SK-N-SH (cell line): ENCODE results near the gene CREB3L4. TPM values are rescaled to one million over a fixed set of nuclear protein-coding genes. Genes with fewer than 3 reads are reported as not detected.

Experiments used
- CTCF ChIA-PET: fragments of 300-600, 350-600 bp; formaldehyde crosslinking; extraction: SDS; loops from one replicate; lab custom pipeline; 2021; lab: Yijun Ruan, JAX
- POLR2A ChIA-PET: fragments of 350-600 bp; sonication (Branson Sonifier 250); formaldehyde crosslinking; extraction: SDS; loops from one replicate; lab custom pipeline; 2020; ENCODE audit warnings: antibody characterized with exemption, inconsistent platforms; lab: Yijun Ruan, JAX
- DNase-seq: peaks from one replicate; pipeline ENCODE4 v3.0.0; 2012
- H2AFZ ChIP-seq: fragments of 200-600 bp; sonication (generic); 2 replicates; pipeline ENCODE4 v1.8.1; 2016; ENCODE audit warnings: antibody characterized with exemption, mild to moderate bottlenecking, low read depth
- H3F3A ChIP-seq: fragments of 200-600 bp; sonication (generic); replicated peaks from 2 replicates; pipeline ENCODE3; 2016; ENCODE audit warnings: antibody characterized with exemption, mild to moderate bottlenecking; ENCODE audit not compliant: insufficient read depth
- H3K27ac ChIP-seq, 2 experiments: fragments of 200-500 bp in 1 of 2; fragments of 200-600 bp in 1 of 2; sonication (Bioruptor generic) in 1 of 2; sonication (generic), shearing (Covaris generic) in 1 of 2; 2 replicates each; pipeline versions ENCODE4 v1.5.1 to v1.6.1; 2014 to 2016; ENCODE audit warnings: low read depth in 2 of 2, inconsistent platforms in 1 of 2, low read length in 1 of 2, mild to moderate bottlenecking in 1 of 2, mixed read lengths in 1 of 2
- H3K27me3 ChIP-seq: fragments of 200-600 bp; sonication (generic), shearing (Covaris generic); 2 replicates; pipeline ENCODE4 v1.6.1; 2016; ENCODE audit warnings: mixed run types; ENCODE audit not compliant: insufficient read depth
- H3K36me3 ChIP-seq, 2 experiments: fragments of 200-500 bp in 1 of 2; fragments of 200-600 bp in 1 of 2; sonication (Bioruptor generic) in 1 of 2; sonication (generic) in 1 of 2; replicated peaks in 1 of 2; 2 replicates each; pipeline versions ENCODE3 to v1.5.1; 2014 to 2016; ENCODE audit warnings: low read length in 1 of 2, mild to moderate bottlenecking in 1 of 2; ENCODE audit not compliant: insufficient read depth in 2 of 2, control insufficient read depth in 1 of 2
- H3K4me1 ChIP-seq, 2 experiments: fragments of 200-500 bp in 1 of 2; fragments of 200-600 bp in 1 of 2; sonication (Bioruptor generic) in 1 of 2; sonication (generic), shearing (Covaris generic) in 1 of 2; 2 replicates each; pipeline versions ENCODE4 v1.5.1 to v1.6.1; 2014 to 2016; ENCODE audit warnings: low read depth in 1 of 2, low read length in 1 of 2, mixed run types in 1 of 2; ENCODE audit not compliant: insufficient read depth in 2 of 2, control insufficient read depth in 1 of 2
- H3K4me2 ChIP-seq: fragments of 200-600 bp; sonication (generic), shearing (Covaris generic); 2 replicates; pipeline ENCODE4 v1.6.1; 2017; ENCODE audit warnings: mixed run types
- H3K4me3 ChIP-seq, 2 experiments: fragments of 200-500 bp in 1 of 2; fragments of 200-600 bp in 1 of 2; sonication (Bioruptor generic) in 1 of 2; sonication (generic), shearing (Covaris generic) in 1 of 2; 2 replicates each; pipeline versions ENCODE4 v1.5.1 to v1.8.1; 2014 to 2016; ENCODE audit warnings: low read depth in 2 of 2, inconsistent platforms in 1 of 2, low read length in 1 of 2, mild to moderate bottlenecking in 1 of 2, mixed read lengths in 1 of 2, moderate library complexity in 1 of 2
- H3K79me2 ChIP-seq: fragments of 200-600 bp; sonication (generic); 2 replicates; pipeline ENCODE4 v1.8.1; 2017; ENCODE audit warnings: mild to moderate bottlenecking; ENCODE audit not compliant: insufficient read depth
- H3K9ac ChIP-seq: fragments of 200-600 bp; sonication (generic); 2 replicates; pipeline ENCODE4 v1.6.1; 2017; ENCODE audit warnings: mixed run types
- H3K9me2 ChIP-seq: fragments of 200-600 bp; sonication (generic); 2 replicates; pipeline ENCODE4 v1.6.1; 2017; ENCODE audit warnings: mixed run types
- H3K9me3 ChIP-seq: fragments of 200-600 bp; sonication (generic); 2 replicates; pipeline ENCODE4 v1.6.1; 2017; ENCODE audit warnings: mixed run types, mild to moderate bottlenecking, moderate library complexity
- H4K20me1 ChIP-seq: fragments of 200-600 bp; sonication (generic); 2 replicates; pipeline ENCODE4 v1.6.1; 2017; ENCODE audit warnings: mild to moderate bottlenecking, mixed run types; ENCODE audit not compliant: insufficient read depth
- EP300 ChIP-seq, 2 experiments: IDR thresholded peaks; 2 replicates each; pipeline versions ENCODE4 v1.4.0 to v1.6.1; 2012; ENCODE audit warnings: borderline replicate concordance in 1 of 2, low read depth in 1 of 2, low read length in 1 of 2
- EZH2phosphoT487 ChIP-seq: fragments of 200-600 bp; sonication (generic); IDR thresholded peaks from 2 replicates; pipeline ENCODE4 v1.6.1; 2017; ENCODE audit warnings: low read depth, mixed run types, mild to moderate bottlenecking, antibody characterized with exemption, moderate library complexity, borderline replicate concordance
- FOSL2 ChIP-seq: IDR thresholded peaks from 2 replicates; pipeline ENCODE4 v1.4.0; 2012; ENCODE audit warnings: low read depth, mild to moderate bottlenecking, moderate library complexity, borderline replicate concordance
- FOXJ3 ChIP-seq: sonication (generic); formaldehyde crosslinking; IDR thresholded peaks from 2 replicates; pipeline ENCODE4 v1.5.1; 2020; ENCODE audit warnings: mild to moderate bottlenecking, missing genetic modification reagents
- GABPA ChIP-seq: IDR thresholded peaks from 2 replicates; pipeline ENCODE4 v1.4.0; 2012; ENCODE audit warnings: low read depth, mild to moderate bottlenecking
- GATA2 ChIP-seq: sonication (generic); formaldehyde crosslinking; IDR thresholded peaks from 2 replicates; pipeline ENCODE4 v1.5.0; 2020; ENCODE audit warnings: mild to moderate bottlenecking, missing genetic modification reagents
- MEF2A ChIP-seq: IDR thresholded peaks from 2 replicates; pipeline ENCODE4 v1.4.0; 2012; ENCODE audit warnings: low read depth, borderline replicate concordance
- RCOR1 ChIP-seq: fragments of 150-350 bp; IDR thresholded peaks from 2 replicates; pipeline ENCODE4 v1.6.1; 2017; ENCODE audit warnings: antibody characterized with exemption, low read length
- TAF1 ChIP-seq: IDR thresholded peaks from 2 replicates; pipeline ENCODE4 v1.6.1; 2012; ENCODE audit warnings: low read depth, mild to moderate bottlenecking, low read length, moderate library complexity, borderline replicate concordance
- TCF12 ChIP-seq: IDR thresholded peaks from 2 replicates; pipeline ENCODE4 v1.4.0; 2012
- YY1 ChIP-seq: IDR thresholded peaks from 2 replicates; pipeline ENCODE4 v1.4.0; 2012; ENCODE audit warnings: low read depth, mild to moderate bottlenecking
- WGBS: methylation state at CpG from one replicate; pipeline ENCODE4 v1.1.6; 2017; ENCODE audit warnings: low lambda C conversion rate; 5-methylcytosine and 5-hydroxymethylcytosine counted together
- polyA plus RNA-seq, 3 experiments: library from polyadenylated mRNA; depleted of rRNA; stranded (reverse); fragments of >200 nt; gene quantifications; 2 replicates each; pipeline ENCODE4 v1.2.3, GENCODE V29; 2012
- TF ChIP-seq, protein P1 (sequence below): IDR thresholded peaks from 2 replicates; pipeline ENCODE4 v1.4.0; 2012; ENCODE audit warnings: low read depth, borderline replicate concordance
- TF ChIP-seq, protein P2 (sequence below): IDR thresholded peaks from 2 replicates; pipeline ENCODE4; 2012
- TF ChIP-seq, protein P3 (sequence below): fragments of 200-600 bp; sonication (generic); IDR thresholded peaks from 2 replicates; pipeline ENCODE4 v1.6.1; 2017; ENCODE audit warnings: antibody characterized with exemption, mild to moderate bottlenecking, moderate library complexity

The CREB3L4 gene
- polyA plus RNA-seq, 1 of the 3 experiments (the other 2 are of a cell fraction), result 12.8 TPM

DNA sequence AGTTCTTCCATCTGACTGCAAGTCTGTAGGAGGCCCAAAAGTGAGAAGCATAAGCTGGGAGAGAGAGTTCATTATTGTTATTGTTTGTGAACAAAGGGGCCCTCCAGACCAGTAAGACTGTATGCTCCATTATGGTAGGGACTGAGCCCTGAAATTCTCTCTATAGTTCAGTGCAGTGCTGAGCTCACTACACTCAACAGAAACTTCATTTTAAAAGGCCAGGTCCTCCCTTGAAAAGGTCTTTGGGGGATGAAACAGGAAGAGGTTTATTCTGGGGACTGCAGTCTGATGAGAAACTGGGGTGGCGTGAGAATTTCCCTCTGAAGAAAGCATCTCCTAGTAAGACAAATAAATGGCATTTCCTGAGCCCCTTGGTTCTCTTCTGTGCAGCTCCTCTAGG is 39.5 kb upstream of the CREB3L4 start:
- no peaks in the 10 kb centered on the region for H3K27me3 ChIP-seq
- DNase-seq, result no peak
- no peaks in the 10 kb centered on the region for H3K9me3 ChIP-seq
- H3K4me3 ChIP-seq, result no peak overlapping the region
- peaks cover 5 to 21% of the 10 kb centered on the region in 2 experiments; a peak in 2 of 4 replicates for H3K4me1 ChIP-seq
- ChIA-PET POLR2A (interaction anchor here (0.7 to 1.3 kb wide), 5 partner anchors 9 to 39 kb away, joined by 3 to 5 read pairs (median 4); partner anchors contain the start of genes CREB3L4, CRTC2 and DENND4B), CTCF (interaction anchor here (0.9 to 3.1 kb wide), 6 partner anchors 9 to 251 kb away, joined by 3 to 46 read pairs (median 6); partner anchors contain the start of genes DENND4B and RAB13)
- peaks cover 22% of the 10 kb centered on the region for H3F3A ChIP-seq
- peaks cover 0 to 20% of the 10 kb centered on the region in 2 experiments for H3K36me3 ChIP-seq
- H3K79me2 ChIP-seq, result peaks cover 12% of the 10 kb centered on the region; the same call in 1 of the 2 replicates
- H3K9ac ChIP-seq, result no peak overlapping the region
- WGBS, result 91% methylated on average over 1 of the region's 1 CpG
- no peak overlapping the region for H2AFZ ChIP-seq
- no peak overlapping the region for H3K4me2 ChIP-seq
- no peaks in the 10 kb centered on the region for H3K9me2 ChIP-seq
- H3K27ac ChIP-seq, result peak overlapping the region in 1 of 2 experiments; percentile 88; a peak in 2 of 4 replicates
- no peaks in the 10 kb centered on the region for H4K20me1 ChIP-seq
- no peak for TF ChIP-seq GABPA
- TF ChIP-seq YY1, result no peak
- TF ChIP-seq TCF12, result no peak
- TF ChIP-seq TAF1, result no peak
- TF ChIP-seq EP300 (IDR thresholded peaks at IDR 0.05; ENCODE audit: borderline replicate concordance in 1 of 2, low read depth in 1 of 2, low read length in 1 of 2), result no peak
- TF ChIP-seq, protein P1, sequence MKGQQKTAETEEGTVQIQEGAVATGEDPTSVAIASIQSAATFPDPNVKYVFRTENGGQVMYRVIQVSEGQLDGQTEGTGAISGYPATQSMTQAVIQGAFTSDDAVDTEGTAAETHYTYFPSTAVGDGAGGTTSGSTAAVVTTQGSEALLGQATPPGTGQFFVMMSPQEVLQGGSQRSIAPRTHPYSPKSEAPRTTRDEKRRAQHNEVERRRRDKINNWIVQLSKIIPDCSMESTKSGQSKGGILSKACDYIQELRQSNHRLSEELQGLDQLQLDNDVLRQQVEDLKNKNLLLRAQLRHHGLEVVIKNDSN, result no peak
- TF ChIP-seq, protein P2, sequence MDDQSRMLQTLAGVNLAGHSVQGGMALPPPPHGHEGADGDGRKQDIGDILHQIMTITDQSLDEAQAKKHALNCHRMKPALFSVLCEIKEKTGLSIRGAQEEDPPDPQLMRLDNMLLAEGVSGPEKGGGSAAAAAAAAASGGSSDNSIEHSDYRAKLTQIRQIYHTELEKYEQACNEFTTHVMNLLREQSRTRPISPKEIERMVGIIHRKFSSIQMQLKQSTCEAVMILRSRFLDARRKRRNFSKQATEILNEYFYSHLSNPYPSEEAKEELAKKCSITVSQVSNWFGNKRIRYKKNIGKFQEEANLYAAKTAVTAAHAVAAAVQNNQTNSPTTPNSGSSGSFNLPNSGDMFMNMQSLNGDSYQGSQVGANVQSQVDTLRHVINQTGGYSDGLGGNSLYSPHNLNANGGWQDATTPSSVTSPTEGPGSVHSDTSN, result no peak
- TF ChIP-seq, protein P3, sequence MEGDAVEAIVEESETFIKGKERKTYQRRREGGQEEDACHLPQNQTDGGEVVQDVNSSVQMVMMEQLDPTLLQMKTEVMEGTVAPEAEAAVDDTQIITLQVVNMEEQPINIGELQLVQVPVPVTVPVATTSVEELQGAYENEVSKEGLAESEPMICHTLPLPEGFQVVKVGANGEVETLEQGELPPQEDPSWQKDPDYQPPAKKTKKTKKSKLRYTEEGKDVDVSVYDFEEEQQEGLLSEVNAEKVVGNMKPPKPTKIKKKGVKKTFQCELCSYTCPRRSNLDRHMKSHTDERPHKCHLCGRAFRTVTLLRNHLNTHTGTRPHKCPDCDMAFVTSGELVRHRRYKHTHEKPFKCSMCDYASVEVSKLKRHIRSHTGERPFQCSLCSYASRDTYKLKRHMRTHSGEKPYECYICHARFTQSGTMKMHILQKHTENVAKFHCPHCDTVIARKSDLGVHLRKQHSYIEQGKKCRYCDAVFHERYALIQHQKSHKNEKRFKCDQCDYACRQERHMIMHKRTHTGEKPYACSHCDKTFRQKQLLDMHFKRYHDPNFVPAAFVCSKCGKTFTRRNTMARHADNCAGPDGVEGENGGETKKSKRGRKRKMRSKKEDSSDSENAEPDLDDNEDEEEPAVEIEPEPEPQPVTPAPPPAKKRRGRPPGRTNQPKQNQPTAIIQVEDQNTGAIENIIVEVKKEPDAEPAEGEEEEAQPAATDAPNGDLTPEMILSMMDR, result no peak
- TF ChIP-seq GATA2, result no peak
- TF ChIP-seq FOSL2, result no peak
- no peak for TF ChIP-seq EZH2phosphoT487
- TF ChIP-seq RCOR1, result no peak
- TF ChIP-seq FOXJ3, result no peak
- no peak for TF ChIP-seq MEF2A
